PFSK-1 (cell line): ENCODE data around the gene KCNRG.

Experiments used
- FOXP2 ChIP-seq: optimal IDR thresholded peaks from 2 replicates; pipeline ENCODE3; 2011; ENCODE audit warnings: borderline replicate concordance, control low read depth, inconsistent platforms; ENCODE audit not compliant: insufficient read depth; ENCODE audit errors: extremely low read length, extremely low read depth
- POLR2AphosphoS5 ChIP-seq: IDR thresholded peaks from 2 replicates; pipeline ENCODE4 v1.6.1; 2012; ENCODE audit warnings: low read depth, mild to moderate bottlenecking, control low read depth, low read length, moderate library complexity
- SIN3A ChIP-seq: IDR thresholded peaks from 2 replicates; pipeline ENCODE4 v1.6.1; 2012; ENCODE audit warnings: mild to moderate bottlenecking, low read length, moderate library complexity, borderline replicate concordance; ENCODE audit not compliant: insufficient read depth
- TAF1 ChIP-seq: IDR thresholded peaks from 2 replicates; pipeline ENCODE4 v1.6.1; 2012; ENCODE audit warnings: low read length, control low read depth, borderline replicate concordance; ENCODE audit not compliant: insufficient read depth
- TF ChIP-seq, protein P1 (sequence below), 2 experiments: IDR thresholded peaks; 2 replicates each; pipeline versions ENCODE4 v1.6.1 to v1.8.0; 2011 to 2012; ENCODE audit warnings: low read depth in 2 of 2, low read length in 2 of 2, control low read depth in 1 of 2, inconsistent platforms in 1 of 2, mild to moderate bottlenecking in 1 of 2, moderate library complexity in 1 of 2; ENCODE audit not compliant: insufficient read depth in 1 of 2

The KCNRG gene

DNA sequence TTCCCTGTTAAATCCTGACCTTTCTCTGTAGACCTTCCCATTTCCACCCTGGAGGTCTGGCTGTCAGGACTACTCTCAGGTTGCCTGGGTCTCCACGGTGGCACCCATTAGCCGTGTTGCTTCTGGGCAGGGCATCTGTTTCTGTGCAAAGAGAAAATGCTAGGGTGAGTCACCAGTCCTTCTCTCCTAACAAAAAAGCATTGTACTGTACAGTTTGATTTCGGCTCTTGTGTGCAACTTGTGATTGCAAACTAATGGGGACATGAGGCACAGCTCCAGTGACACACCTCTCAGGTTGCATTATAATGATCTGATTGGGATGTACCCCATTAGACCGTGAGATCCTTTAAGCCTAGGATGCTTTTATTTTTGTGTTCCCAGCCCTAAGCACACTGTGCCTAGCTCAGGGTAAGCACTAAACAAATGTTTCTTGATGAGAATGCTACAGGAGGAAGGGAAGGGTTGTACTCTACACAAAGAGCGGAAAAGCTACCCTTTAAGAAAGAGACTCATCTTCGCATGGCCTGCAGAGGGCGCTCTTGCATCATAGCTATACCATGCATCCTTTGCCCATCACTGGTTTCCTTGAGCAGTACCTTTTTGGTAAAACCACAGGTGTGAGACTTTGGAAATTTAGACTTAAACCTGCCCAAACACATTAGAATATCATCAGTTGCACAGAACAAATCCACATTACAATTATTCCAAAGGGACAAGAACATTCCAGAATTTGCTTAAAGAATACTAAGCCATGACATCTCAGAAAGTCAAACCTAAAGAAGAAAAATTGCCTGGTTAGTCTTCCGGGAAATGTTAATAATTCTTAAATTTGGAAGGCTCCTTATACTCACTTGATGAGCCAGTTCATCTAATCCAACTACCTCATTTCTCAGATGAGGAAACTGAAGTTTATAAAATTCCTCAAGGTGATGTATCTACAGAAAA is 38.7 kb upstream of the KCNRG start:
- TF ChIP-seq SIN3A (no peak), FOXP2 (no peak), POLR2AphosphoS5 (no peak), TAF1 (no peak)
- TF ChIP-seq, protein P1, sequence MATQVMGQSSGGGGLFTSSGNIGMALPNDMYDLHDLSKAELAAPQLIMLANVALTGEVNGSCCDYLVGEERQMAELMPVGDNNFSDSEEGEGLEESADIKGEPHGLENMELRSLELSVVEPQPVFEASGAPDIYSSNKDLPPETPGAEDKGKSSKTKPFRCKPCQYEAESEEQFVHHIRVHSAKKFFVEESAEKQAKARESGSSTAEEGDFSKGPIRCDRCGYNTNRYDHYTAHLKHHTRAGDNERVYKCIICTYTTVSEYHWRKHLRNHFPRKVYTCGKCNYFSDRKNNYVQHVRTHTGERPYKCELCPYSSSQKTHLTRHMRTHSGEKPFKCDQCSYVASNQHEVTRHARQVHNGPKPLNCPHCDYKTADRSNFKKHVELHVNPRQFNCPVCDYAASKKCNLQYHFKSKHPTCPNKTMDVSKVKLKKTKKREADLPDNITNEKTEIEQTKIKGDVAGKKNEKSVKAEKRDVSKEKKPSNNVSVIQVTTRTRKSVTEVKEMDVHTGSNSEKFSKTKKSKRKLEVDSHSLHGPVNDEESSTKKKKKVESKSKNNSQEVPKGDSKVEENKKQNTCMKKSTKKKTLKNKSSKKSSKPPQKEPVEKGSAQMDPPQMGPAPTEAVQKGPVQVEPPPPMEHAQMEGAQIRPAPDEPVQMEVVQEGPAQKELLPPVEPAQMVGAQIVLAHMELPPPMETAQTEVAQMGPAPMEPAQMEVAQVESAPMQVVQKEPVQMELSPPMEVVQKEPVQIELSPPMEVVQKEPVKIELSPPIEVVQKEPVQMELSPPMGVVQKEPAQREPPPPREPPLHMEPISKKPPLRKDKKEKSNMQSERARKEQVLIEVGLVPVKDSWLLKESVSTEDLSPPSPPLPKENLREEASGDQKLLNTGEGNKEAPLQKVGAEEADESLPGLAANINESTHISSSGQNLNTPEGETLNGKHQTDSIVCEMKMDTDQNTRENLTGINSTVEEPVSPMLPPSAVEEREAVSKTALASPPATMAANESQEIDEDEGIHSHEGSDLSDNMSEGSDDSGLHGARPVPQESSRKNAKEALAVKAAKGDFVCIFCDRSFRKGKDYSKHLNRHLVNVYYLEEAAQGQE (IDR thresholded peaks at IDR 0.05; ENCODE audit: insufficient read depth in 1 of 2, low read depth in 2 of 2, low read length in 2 of 2) = no peak

DNA sequence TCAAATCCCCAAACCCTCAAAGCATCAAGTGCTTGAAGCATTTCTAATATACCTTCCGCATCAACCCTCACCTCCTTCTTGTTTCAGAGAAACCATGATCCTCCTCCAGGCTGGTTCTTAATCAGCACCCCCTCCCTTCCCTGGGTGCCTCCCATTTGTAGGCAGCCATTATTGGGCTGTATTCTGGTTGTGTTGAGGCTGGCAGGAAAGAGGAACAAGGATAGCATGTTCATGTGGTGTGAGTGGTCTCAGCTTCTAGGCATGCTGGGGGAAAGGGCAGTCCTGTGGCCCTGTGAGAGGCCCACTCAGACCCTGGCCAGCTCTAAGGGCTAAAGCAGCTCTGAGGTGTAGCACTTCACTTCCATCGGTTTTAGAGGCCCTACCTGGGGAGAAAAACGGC is 37.3 kb upstream of the KCNRG start:
- TF ChIP-seq, protein P1 (IDR thresholded peaks at IDR 0.05; ENCODE audit: insufficient read depth in 1 of 2, low read depth in 2 of 2, low read length in 2 of 2) = no peak
- TF ChIP-seq TAF1 = no peak
- no peak for TF ChIP-seq SIN3A
- no peak for TF ChIP-seq FOXP2
- no peak for TF ChIP-seq POLR2AphosphoS5

DNA sequence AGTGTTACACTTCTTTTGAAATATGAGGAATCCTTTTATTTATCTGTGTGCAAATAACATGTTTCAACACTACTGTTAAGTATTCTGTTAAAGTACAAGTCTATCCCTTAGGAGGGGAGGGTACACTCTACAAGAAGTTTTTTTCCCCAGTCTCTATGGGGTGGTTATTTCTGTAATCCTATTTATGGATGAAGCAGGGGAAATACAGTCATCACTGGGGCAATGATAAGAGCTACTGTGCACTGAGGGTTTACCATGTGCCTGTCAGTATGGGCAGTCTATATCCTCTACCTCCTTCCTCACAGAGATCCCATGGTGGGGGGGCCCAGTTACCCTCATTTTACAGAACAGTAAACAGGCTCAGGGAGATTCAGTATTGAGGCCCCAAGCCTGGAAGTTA is 35.0 kb upstream of the KCNRG start:
- no peak for TF ChIP-seq TAF1
- no peak for TF ChIP-seq FOXP2
- TF ChIP-seq POLR2AphosphoS5 = no peak
- TF ChIP-seq, protein P1 (IDR thresholded peaks at IDR 0.05; ENCODE audit: insufficient read depth in 1 of 2, low read depth in 2 of 2, low read length in 2 of 2) = no peak
- TF ChIP-seq SIN3A = no peak

DNA sequence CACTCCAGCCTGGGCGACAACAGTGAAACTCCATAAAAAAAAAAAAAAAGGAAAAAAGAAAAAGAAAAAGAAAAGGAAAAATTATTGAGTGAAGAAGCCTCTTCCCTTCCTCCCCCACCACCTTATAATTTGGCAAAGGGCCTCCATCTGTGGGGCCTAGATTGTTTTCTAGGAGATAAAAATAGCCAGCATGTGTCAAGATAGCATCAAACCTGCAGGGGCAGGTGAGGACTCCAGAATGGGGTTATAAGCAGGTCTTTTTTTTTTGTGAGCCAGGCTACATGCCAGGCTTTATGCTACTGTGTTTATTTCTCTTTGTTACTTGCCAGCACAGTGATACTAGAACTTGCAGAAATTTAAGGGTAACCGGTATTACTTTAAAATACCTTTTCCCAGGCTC is 30.1 kb upstream of the KCNRG start:
- TF ChIP-seq, protein P1 (IDR thresholded peaks at IDR 0.05; ENCODE audit: insufficient read depth in 1 of 2, low read depth in 2 of 2, low read length in 2 of 2) = no peak
- TF ChIP-seq SIN3A = no peak
- TF ChIP-seq FOXP2 = no peak
- TF ChIP-seq POLR2AphosphoS5 = no peak
- no peak for TF ChIP-seq TAF1

DNA sequence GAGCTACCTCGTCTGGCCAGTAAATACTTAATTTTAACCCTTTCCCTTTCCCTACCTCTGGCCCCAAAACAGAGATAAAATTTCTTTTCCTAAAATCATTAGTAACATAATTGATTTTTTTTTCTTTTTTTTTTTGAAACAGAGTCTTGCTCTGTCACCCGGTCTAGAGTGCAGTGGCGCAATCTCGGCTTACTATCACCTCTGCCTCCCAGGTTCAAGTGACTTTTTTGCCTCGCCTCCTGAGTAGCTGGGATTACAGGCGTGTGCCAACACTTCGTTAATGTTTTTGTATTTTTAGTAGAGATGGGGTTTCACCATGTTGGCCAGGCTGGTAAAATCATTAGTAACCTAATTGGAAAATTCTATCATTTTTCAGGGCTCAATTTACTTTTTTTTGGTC is 28.8 kb upstream of the KCNRG start:
- TF ChIP-seq, protein P1 (IDR thresholded peaks at IDR 0.05; ENCODE audit: insufficient read depth in 1 of 2, low read depth in 2 of 2, low read length in 2 of 2) = no peak
- TF ChIP-seq POLR2AphosphoS5 (no peak), SIN3A (no peak)
